Lung (tissue), 12 donors: ENCODE results near the gene CCL2. TPM values are rescaled to one million over a fixed set of nuclear protein-coding genes. Genes with fewer than 3 reads are reported as not detected.

Experiments used
- ATAC-seq: fragments of 200-7000 bp; cut with Tn5 transposase; one replicate; pipeline ENCODE4 v1.9.1; 2020; ENCODE audit warnings: moderate number of reproducible peaks; ENCODE audit not compliant: insufficient read depth, low FRiP score
- DNase-seq, 3 donors: peaks; one replicate each; pipeline ENCODE4 v3.0.0-alpha.2; 2013 to 2017
- H3K27ac ChIP-seq, 2 donors: one replicate each; pipeline ENCODE4 v1.5.1; 2013; ENCODE audit warnings: mild to moderate bottlenecking in 2 of 2, moderate library complexity in 2 of 2, control low read depth in 1 of 2, inconsistent platforms in 1 of 2, low read depth in 1 of 2, low read length in 1 of 2
- H3K27me3 ChIP-seq, 3 donors: one replicate each; pipeline ENCODE4 v1.5.1; 2013; ENCODE audit warnings: low read length in 2 of 3; ENCODE audit not compliant: control insufficient read depth in 3 of 3, insufficient read depth in 3 of 3
- H3K36me3 ChIP-seq, 4 donors: one replicate each; pipeline ENCODE4 v1.5.1; 2013; ENCODE audit warnings: low read length in 4 of 4, mild to moderate bottlenecking in 1 of 4, moderate library complexity in 1 of 4; ENCODE audit not compliant: control insufficient read depth in 4 of 4, insufficient read depth in 4 of 4
- H3K4me1 ChIP-seq, 5 donors: one replicate each; pipeline ENCODE4 v1.5.1; 2013; ENCODE audit warnings: low read length in 5 of 5, mild to moderate bottlenecking in 2 of 5, moderate library complexity in 1 of 5; ENCODE audit not compliant: control insufficient read depth in 5 of 5, insufficient read depth in 5 of 5
- H3K4me3 ChIP-seq: one replicate; pipeline ENCODE4 v1.5.1; 2013; ENCODE audit warnings: mild to moderate bottlenecking, control low read depth, moderate library complexity
- H3K9ac ChIP-seq, 2 donors: one replicate each; pipeline ENCODE4 v1.5.1; 2013; ENCODE audit warnings: low read length in 2 of 2, control low read depth in 1 of 2; ENCODE audit not compliant: insufficient read depth in 1 of 2
- H3K9me3 ChIP-seq, 4 donors: one replicate each; pipeline ENCODE4 v1.5.1; 2013; ENCODE audit warnings: low read length in 3 of 4, mild to moderate bottlenecking in 1 of 4, moderate library complexity in 1 of 4; ENCODE audit not compliant: control insufficient read depth in 4 of 4, insufficient read depth in 3 of 4
- CTCF ChIP-seq: IDR thresholded peaks from 2 replicates; pipeline ENCODE4 v1.5.1; 2012; ENCODE audit warnings: mild to moderate bottlenecking; ENCODE audit errors: control extremely low read depth, extremely low read depth
- WGBS, 2 donors: extraction: QIAGEN DNeasy Blood & Tissue Kit; methylation state at CpG; one replicate each; pipeline ENCODE4 v1.1.7; 2013; 5-methylcytosine and 5-hydroxymethylcytosine counted together
- polyA plus RNA-seq, 2 donors: library from polyadenylated mRNA; stranded (reverse); fragments of 200-250 nt; gene quantifications; one replicate each; pipeline ENCODE4 v1.2.1, GENCODE V29; 2013
- total RNA-seq, 2 donors: library from RNA; depleted of rRNA in 1 of 2; stranded (reverse); fragments of >200 nt in 1 of 2; gene quantifications; one replicate each; pipeline ENCODE4 v1.2.1, GENCODE V29; 2014 to 2021
- donor health status: control.
- donor health status: control.
- donor health status: Bipolar disorder and iron deficiency.
- donor health status: healthy.
- donor health status: DM: yes; HTN: yes; CAD: no.

The CCL2 gene
- total and polyA plus RNA-seq, 4 donors = 80.8 to 1,172 (median 160) TPM

DNA sequence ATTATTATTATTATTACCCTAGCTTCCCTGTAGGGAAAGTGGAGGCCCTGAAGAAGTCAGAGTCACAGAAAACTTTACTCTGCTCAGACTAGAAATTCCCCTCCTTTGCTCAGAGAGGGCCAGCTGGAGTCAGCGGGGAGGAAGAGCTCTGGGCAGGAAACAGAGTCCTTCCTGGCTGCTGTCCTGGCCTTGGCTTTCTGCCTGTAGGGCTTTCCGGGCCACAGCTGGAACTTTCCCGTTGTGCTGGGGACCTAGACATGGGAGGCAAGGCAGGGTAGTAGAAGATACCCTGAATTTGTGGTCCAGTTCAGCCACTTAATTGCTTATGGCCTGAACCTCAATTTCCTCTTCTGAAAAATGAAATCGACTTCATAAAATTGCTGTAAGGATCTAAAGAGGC, 14.0 kb upstream of the CCL2 start:
- no peak for TF ChIP-seq CTCF
- peak; percentile 81 to 89 (median 86) for DNase-seq
- no peak for ATAC-seq
- Histone ChIP-seq H3K27ac (peak overlapping the region; percentile 33 to 59), H3K4me1 (peaks cover 7 to 38% (median 21%) of the 10 kb centered on the region in 5 donors), H3K36me3 (no peaks in the 10 kb centered on the region), H3K4me3 (no peak overlapping the region), H3K9ac (no peak overlapping the region), H3K9me3 (no peaks in the 10 kb centered on the region), H3K27me3 (no peaks in the 10 kb centered on the region)
- 2 to 19% methylated on average over 4 of the region's 4 CpGs for WGBS, 2 donors

DNA sequence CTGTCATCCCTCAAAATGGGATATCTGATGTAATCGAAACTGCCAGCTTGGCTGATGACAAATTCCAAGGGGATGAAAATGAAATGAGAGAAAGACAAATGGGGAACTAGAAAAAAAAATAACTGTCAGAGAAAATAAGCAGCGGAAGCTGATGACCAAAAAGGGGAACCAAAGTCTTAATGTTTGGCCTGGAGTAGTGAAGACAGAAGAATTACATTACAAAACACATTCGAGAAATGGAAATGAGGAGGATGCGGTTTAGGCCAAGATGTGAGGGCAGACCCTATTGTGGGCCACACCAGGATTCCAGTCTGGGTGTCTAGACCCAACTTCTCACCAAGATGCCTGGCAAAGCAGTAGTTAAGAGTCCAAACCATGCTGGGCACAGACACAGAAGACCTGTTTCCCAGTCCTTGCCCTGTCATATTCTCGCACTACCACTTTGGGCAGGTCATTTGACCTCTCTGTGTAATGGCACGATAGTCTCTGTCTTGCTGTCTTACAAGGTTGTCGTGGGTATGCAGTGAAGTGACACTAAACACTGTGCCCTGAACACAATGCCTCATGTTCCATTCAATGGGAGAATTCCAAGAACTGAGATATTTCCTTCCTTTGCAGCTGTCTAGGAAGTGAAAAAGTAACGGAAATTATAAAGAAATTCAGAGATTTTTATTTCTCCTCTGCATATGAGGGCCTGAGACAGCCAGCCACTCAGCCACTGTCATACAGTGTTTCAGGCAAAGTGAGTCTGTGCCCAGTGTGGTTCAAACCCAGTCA, 12.3 kb upstream of the CCL2 start:
- no peaks in the 10 kb centered on the region for H3K9me3 ChIP-seq
- peak overlapping the region in 1 of 2 donors; percentile 89 for H3K27ac ChIP-seq
- no peak overlapping the region for H3K9ac ChIP-seq
- peaks cover 7 to 38% (median 21%) of the 10 kb centered on the region in 5 donors for H3K4me1 ChIP-seq
- no peak overlapping the region for H3K4me3 ChIP-seq
- TF ChIP-seq CTCF = no peak
- no peaks in the 10 kb centered on the region for H3K36me3 ChIP-seq
- ATAC-seq = no peak
- peak in 1 of 3 donors; percentile 55 for DNase-seq
- WGBS, 2 donors = 34 to 50% methylated on average over 8 of the region's 8 CpGs
- no peaks in the 10 kb centered on the region for H3K27me3 ChIP-seq

- Histone ChIP-seq H3K27me3 (no peaks in the 10 kb centered on the region), H3K4me1 (peaks cover 5 to 34% (median 27%) of the 10 kb centered on the region in 5 donors), H3K9ac (no peak overlapping the region), H3K27ac (no peak overlapping the region), H3K36me3 (no peaks in the 10 kb centered on the region), H3K9me3 (no peaks in the 10 kb centered on the region), H3K4me3 (no peak overlapping the region)
- TF ChIP-seq CTCF = no peak
- no peak for DNase-seq
- WGBS, 2 donors = 66 to 75% methylated on average over 7 of the region's 7 CpGs
- no peak for ATAC-seq
Measured at GRCh38 chr17:34243364-34244320, 11.4 kb upstream of the CCL2 start.
